ENCODE data around the gene ADAM22. TPM values are rescaled to one million over a fixed set of nuclear protein-coding genes. Genes with fewer than 3 reads are reported as not detected.

Gene ADAM22
- polyA plus RNA-seq, 1 of the 3 experiments (the other 2 are of a cell fraction), result 3.0 TPM

DNA sequence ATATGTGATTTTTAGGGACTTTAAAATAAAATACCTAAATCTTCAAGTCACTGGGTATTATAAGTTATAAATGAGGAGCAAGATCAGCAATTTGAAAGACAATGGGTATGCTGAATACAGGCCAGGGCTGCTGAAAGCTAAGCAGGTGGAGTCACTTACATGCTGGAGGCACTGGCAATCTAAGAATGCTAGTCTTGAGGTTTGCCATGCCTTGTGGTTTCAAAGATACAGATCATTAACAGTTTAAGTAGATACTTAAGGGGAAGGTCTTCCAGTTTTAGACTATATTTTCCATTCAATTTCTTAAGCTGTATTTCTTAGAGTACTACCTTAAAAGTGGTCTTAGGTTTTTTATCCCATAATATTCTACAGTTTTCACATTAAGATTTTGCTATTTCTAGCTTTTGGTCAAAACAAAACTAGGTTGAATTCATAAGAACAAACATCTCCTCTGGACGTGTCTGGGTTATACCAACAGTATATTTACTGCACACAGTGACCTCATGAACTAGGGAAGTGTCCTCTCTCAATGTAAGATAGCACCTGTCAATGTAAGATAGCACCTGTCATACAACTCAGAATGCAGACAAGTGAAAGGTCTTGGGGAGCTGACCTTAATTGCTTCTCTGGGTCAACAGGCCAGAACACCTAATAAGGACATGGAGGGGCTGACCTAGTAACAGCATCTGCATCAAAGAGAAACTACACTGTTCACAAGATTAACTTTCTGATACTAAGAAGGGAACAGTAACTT, 283.8 kb downstream of the ADAM22 start:
- Histone ChIP-seq H3K4me2 (peak overlapping the region; percentile 79), H3F3A (replicated peaks; ENCODE audit: insufficient read depth) (peaks cover 12% of the 10 kb centered on the region), H3K36me3 (replicated peaks in 1 of 2; ENCODE audit: control insufficient read depth in 1 of 2, insufficient read depth in 2 of 2, low read length in 1 of 2) (peaks cover 39 to 54% of the 10 kb centered on the region in 2 experiments), H3K79me2 (ENCODE audit: insufficient read depth) (peaks cover 51% of the 10 kb centered on the region), H4K20me1 (ENCODE audit: insufficient read depth) (peaks cover 22% of the 10 kb centered on the region), H3K4me3 (ENCODE audit: low read depth in 2 of 2, low read length in 1 of 2) (peak overlapping the region; percentile 79 to 100), H2AFZ (ENCODE audit: low read depth) (no peak overlapping the region), H3K9ac (peak overlapping the region; percentile 86; the same call in 1 of the 2 replicates), H3K27me3 (ENCODE audit: insufficient read depth) (no peaks in the 10 kb centered on the region), H3K9me3 (no peaks in the 10 kb centered on the region), H3K4me1 (ENCODE audit: control insufficient read depth in 1 of 2, insufficient read depth in 2 of 2, low read depth in 1 of 2, low read length in 1 of 2) (peaks cover 6 to 19% of the 10 kb centered on the region in 2 experiments), H3K27ac (ENCODE audit: low read depth in 2 of 2, low read length in 1 of 2) (peak overlapping the region in 1 of 2 experiments; percentile 87; a peak in 3 of 4 replicates), H3K9me2 (no peaks in the 10 kb centered on the region)
- POLR2A ChIA-PET, result no interaction called here
- TF ChIP-seq POLR2AphosphoS5 (IDR thresholded peaks at IDR 0.05; ENCODE audit: low read depth, low read length) (0 out of 2 replicates have a peak, but pooled peaks have one; percentile 13), NRF1 (IDR thresholded peaks at IDR 0.05; ENCODE audit: low read depth, low read length) (no peak)
- CTCF ChIA-PET, result interaction anchor here (0.6 to 2.0 kb wide), 7 partner anchors 9 to 134 kb away, joined by 3 to 9 read pairs (median 3); no protein-coding TSS in a partner anchor
- no peak for DNase-seq
- 71% methylated on average over 1 of the region's 1 CpG for WGBS (ENCODE audit: low lambda C conversion rate)

DNA sequence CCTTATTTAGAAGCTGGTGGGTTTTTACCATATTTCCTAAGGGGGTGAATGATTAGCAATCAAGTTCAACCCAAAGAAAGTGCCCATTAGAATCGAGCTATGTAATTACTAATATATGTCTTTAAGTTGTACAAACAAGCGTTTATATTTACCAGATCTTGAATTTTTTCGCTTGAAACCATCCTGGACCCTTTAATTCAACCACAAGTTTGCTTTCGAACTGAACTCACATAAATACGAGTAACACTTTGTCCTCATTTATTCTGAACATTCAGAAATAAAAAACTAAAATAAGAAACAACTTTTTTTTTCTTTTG, 284.3 kb downstream of the ADAM22 start:
- no peak for DNase-seq
- Histone ChIP-seq H4K20me1 (ENCODE audit: insufficient read depth) (peaks cover 22% of the 10 kb centered on the region), H3K79me2 (ENCODE audit: insufficient read depth) (peaks cover 51% of the 10 kb centered on the region), H3K9me3 (no peaks in the 10 kb centered on the region), H3K4me1 (ENCODE audit: control insufficient read depth in 1 of 2, insufficient read depth in 2 of 2, low read depth in 1 of 2, low read length in 1 of 2) (peaks cover 6 to 19% of the 10 kb centered on the region in 2 experiments), H3F3A (replicated peaks; ENCODE audit: insufficient read depth) (peaks cover 12% of the 10 kb centered on the region), H3K36me3 (replicated peaks in 1 of 2; ENCODE audit: control insufficient read depth in 1 of 2, insufficient read depth in 2 of 2, low read length in 1 of 2) (peaks cover 34 to 48% of the 10 kb centered on the region in 2 experiments), H2AFZ (ENCODE audit: low read depth) (peak overlapping the region; percentile 87; the same call in 1 of the 2 replicates), H3K9ac (peak overlapping the region; percentile 86), H3K4me2 (peak overlapping the region; percentile 79), H3K9me2 (no peaks in the 10 kb centered on the region), H3K27me3 (ENCODE audit: insufficient read depth) (no peaks in the 10 kb centered on the region), H3K4me3 (ENCODE audit: low read depth in 2 of 2, low read length in 1 of 2) (peak overlapping the region; percentile 79 to 100), H3K27ac (ENCODE audit: low read depth in 2 of 2, low read length in 1 of 2) (peak overlapping the region; percentile 87 to 98; a peak in 3 of 4 replicates)
- TF ChIP-seq EZH2phosphoT487 (IDR thresholded peaks at IDR 0.05; ENCODE audit: borderline replicate concordance, low read depth) (no peak), MXI1 (IDR thresholded peaks at IDR 0.05; ENCODE audit: low read depth, low read length) (no peak), EP300 (IDR thresholded peaks at IDR 0.05; ENCODE audit: borderline replicate concordance in 1 of 2, low read depth in 1 of 2, low read length in 1 of 2) (no peak)
- TF ChIP-seq, protein P1, sequence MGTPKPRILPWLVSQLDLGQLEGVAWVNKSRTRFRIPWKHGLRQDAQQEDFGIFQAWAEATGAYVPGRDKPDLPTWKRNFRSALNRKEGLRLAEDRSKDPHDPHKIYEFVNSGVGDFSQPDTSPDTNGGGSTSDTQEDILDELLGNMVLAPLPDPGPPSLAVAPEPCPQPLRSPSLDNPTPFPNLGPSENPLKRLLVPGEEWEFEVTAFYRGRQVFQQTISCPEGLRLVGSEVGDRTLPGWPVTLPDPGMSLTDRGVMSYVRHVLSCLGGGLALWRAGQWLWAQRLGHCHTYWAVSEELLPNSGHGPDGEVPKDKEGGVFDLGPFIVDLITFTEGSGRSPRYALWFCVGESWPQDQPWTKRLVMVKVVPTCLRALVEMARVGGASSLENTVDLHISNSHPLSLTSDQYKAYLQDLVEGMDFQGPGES (IDR thresholded peaks at IDR 0.05; ENCODE audit: low read depth, low read length), result no peak
- 63% methylated on average over 5 of the region's 5 CpGs for WGBS (ENCODE audit: low lambda C conversion rate)
- ChIA-PET POLR2A (no interaction called here), CTCF (interaction anchor here (0.6 to 2.0 kb wide), 7 partner anchors 10 to 161 kb away, joined by 3 to 9 read pairs (median 3); no protein-coding TSS in a partner anchor)

All from SK-N-SH (cell line).